OCI-LY7 (cell line): ENCODE measurements around the gene PHF23. TPM values are rescaled to one million over a fixed set of nuclear protein-coding genes. Genes with fewer than 3 reads are reported as not detected.
A peak's percentile ranks its signal among the peaks of the same experiment; 100 is the strongest.

Source experiments
- BruUV-seq: library from RNA; stranded (reverse); fragments of 400-500 nt; replicated peaks from 2 replicates; lab custom pipeline; 2021; lab: Mats Ljungman, UMichigan
- CTCF ChIA-PET: fragments of 300-600 bp; sonication (Branson Sonifier 250); formaldehyde crosslinking; loops from one replicate; lab custom pipeline; 2022; ENCODE audit warnings: antibody characterized with exemption; ENCODE audit not compliant: unreplicated experiment; lab: Charles Lee
- POLR2A ChIA-PET: fragments of 300-600 bp; sonication (Branson Sonifier 250); formaldehyde crosslinking; loops from one replicate; lab custom pipeline; 2022; ENCODE audit warnings: antibody characterized with exemption; lab: Charles Lee
- DNase-seq: peaks from one replicate; pipeline ENCODE4 v3.0.0-alpha.2; 2015; ENCODE audit warnings: low spot score
- H2AFZ ChIP-seq: fragments of 200-600 bp; sonication (generic), shearing (Covaris generic); 2 replicates; pipeline ENCODE4 v1.6.1; 2014; ENCODE audit warnings: mild to moderate bottlenecking, antibody characterized with exemption, low read length, moderate library complexity
- H3K27ac ChIP-seq: fragments of 200-600 bp; sonication (generic); 2 replicates; pipeline ENCODE4 v1.5.1; 2014; ENCODE audit warnings: mixed run types, low read depth, mild to moderate bottlenecking, moderate library complexity, low read length, inconsistent platforms; ENCODE audit not compliant: poor library complexity, severe bottlenecking
- H3K36me3 ChIP-seq: fragments of 200-600 bp; sonication (generic); 2 replicates; pipeline ENCODE4 v1.6.1; 2014; ENCODE audit warnings: mild to moderate bottlenecking, antibody characterized with exemption, low read length, moderate library complexity, mixed read lengths; ENCODE audit not compliant: insufficient read depth
- H3K4me1 ChIP-seq: fragments of 200-600 bp; sonication (generic); 2 replicates; pipeline ENCODE4 v1.5.1; 2014; ENCODE audit warnings: mild to moderate bottlenecking, low read length; ENCODE audit not compliant: insufficient read depth, poor library complexity, severe bottlenecking
- H3K4me2 ChIP-seq: fragments of 200-600 bp; sonication (generic); 2 replicates; pipeline ENCODE4 v1.6.1; 2014; ENCODE audit warnings: mild to moderate bottlenecking, low read length
- H3K4me3 ChIP-seq: fragments of 200-600 bp; sonication (generic); 2 replicates; pipeline ENCODE4 v1.5.1; 2014; ENCODE audit warnings: mild to moderate bottlenecking, low read depth, low read length; ENCODE audit not compliant: poor library complexity, severe bottlenecking
- H3K79me2 ChIP-seq: fragments of 200-600 bp; sonication (generic); 2 replicates; pipeline ENCODE4 v1.6.1; 2016; ENCODE audit warnings: low read depth, mild to moderate bottlenecking, low read length, moderate library complexity, mixed read lengths; ENCODE audit not compliant: insufficient read depth
- H3K9me2 ChIP-seq: fragments of 200-600 bp; sonication (generic); 2 replicates; pipeline ENCODE4 v1.6.1; 2016; ENCODE audit warnings: mild to moderate bottlenecking, low read length, mixed read lengths; ENCODE audit not compliant: insufficient read depth
- H3K9me3 ChIP-seq: fragments of 200-600 bp; sonication (generic); 2 replicates; pipeline ENCODE4 v1.6.1; 2014; ENCODE audit warnings: mild to moderate bottlenecking, mixed run types, low read length, mixed read lengths
- H4K20me1 ChIP-seq: fragments of 200-600 bp; sonication (generic); 2 replicates; pipeline ENCODE4 v1.6.1; 2014; ENCODE audit warnings: mild to moderate bottlenecking, antibody characterized with exemption, low read length, moderate library complexity, mixed read lengths; ENCODE audit not compliant: insufficient read depth
- CTCF ChIP-seq: fragments of 200-600 bp; sonication (generic); conservative IDR thresholded peaks from 2 replicates; pipeline ENCODE4 v1.5.1; 2014; ENCODE audit warnings: mild to moderate bottlenecking, antibody characterized with exemption, low read length, moderate library complexity, mixed read lengths
- EZH2phosphoT487 ChIP-seq: fragments of 200-600 bp; sonication (generic); IDR thresholded peaks from 2 replicates; pipeline ENCODE4 v1.6.1; 2018; ENCODE audit warnings: low read depth, borderline replicate concordance, mild to moderate bottlenecking, mixed run types, antibody characterized with exemption, low read length, moderate library complexity, mixed read lengths
- intact Hi-C: fragments of 100-400 bp; cut with micrococcal nuclease; formaldehyde crosslinking; loops from one replicate; pipeline ENCODE4 v1.10.0; 2022; ENCODE audit not compliant: unreplicated experiment
- microRNA-seq: library from miRNA; unstranded; fragments of <30 nt; microRNA quantifications from one replicate; pipeline ENCODE4 v1.2.0, GENCODE V29; 2022; ENCODE audit warnings: borderline replicate concordance
- small RNA-seq: library from RNA; depleted of rRNA; stranded (forward); fragments of <200 nt; gene quantifications from one replicate; pipeline ENCODE3, GENCODE V24; 2014
- total RNA-seq, 2 experiments: library from RNA; depleted of rRNA in 1 of 2; stranded (reverse); fragments of >200 nt in 1 of 2; shearing (Covaris generic) in 1 of 2; gene quantifications; 2 replicates each; pipeline ENCODE4 v1.2.3, GENCODE V29; 2014 to 2022

The PHF23 gene
- total RNA-seq, 2 experiments from 2014 or later = 43.3 to 47.7 TPM

GRCh38 chr17:7190276-7190917, 48.9 kb downstream of the PHF23 start:
- CTCF ChIA-PET = no interaction called here
- TF ChIP-seq CTCF (no peak), EZH2phosphoT487 (no peak)
- H3K4me1 ChIP-seq = no peaks in the 10 kb centered on the region
- H3K9me2 ChIP-seq = no peaks in the 10 kb centered on the region
- H3K36me3 ChIP-seq = peaks cover 10% of the 10 kb centered on the region; the same call in 1 of the 2 replicates
- no peaks in the 10 kb centered on the region for H3K79me2 ChIP-seq
- no peak overlapping the region for H2AFZ ChIP-seq
- POLR2A ChIA-PET = no interaction called here
- BruUV-seq = no TSS peak
- DNase-seq = no peak
- no peaks in the 10 kb centered on the region for H4K20me1 ChIP-seq
- no peak overlapping the region for H3K4me3 ChIP-seq
- intact Hi-C loops = no loop called here
- no peaks in the 10 kb centered on the region for H3K9me3 ChIP-seq
- no peak overlapping the region for H3K27ac ChIP-seq
- H3K4me2 ChIP-seq = no peak overlapping the region

GRCh38 chr17:7186241-7186640, 53.0 kb downstream of the PHF23 start:
- POLR2A ChIA-PET = no interaction called here

More at GRCh38 chr17:7186241-7186640, 53.0 kb downstream of the PHF23 start:
- DNase-seq = peak; percentile 26
- CTCF ChIA-PET = no interaction called here
- H3K9me3 ChIP-seq = no peaks in the 10 kb centered on the region
- no TSS peak for BruUV-seq
- no peaks in the 10 kb centered on the region for H3K4me1 ChIP-seq
- no peak overlapping the region for H3K4me2 ChIP-seq
- H3K4me3 ChIP-seq = no peak overlapping the region
- H3K27ac ChIP-seq = no peak overlapping the region
- no peak for TF ChIP-seq EZH2phosphoT487
- TF ChIP-seq CTCF = peak; percentile 60
- H3K79me2 ChIP-seq = no peaks in the 10 kb centered on the region
- H4K20me1 ChIP-seq = no peaks in the 10 kb centered on the region
- no peaks in the 10 kb centered on the region for H3K9me2 ChIP-seq
- intact Hi-C loops = no loop called here
- H3K36me3 ChIP-seq = peaks cover 3% of the 10 kb centered on the region; the same call in 1 of the 2 replicates
- H2AFZ ChIP-seq = no peak overlapping the region

Small RNAs within 50 kb of the gene (microRNA-seq; reads per million reads assigned to microRNA genes)
- 3,254 reads per million, percentile 89 among the genes with 10 or more reads in this experiment for gene MIR324

Small RNAs within 50 kb of the gene (small RNA-seq; reads per million reads assigned to genes)
- not detected for gene AC120057.4
- gene MIR324 = 0.21 reads per million
- not detected for gene RF00019

Other genes starting within 250 kb of the PHF23 start
Only the 30 nearest of the 36 such genes appear.
- gene SLC16A13, start 203.4 kb downstream of the PHF23 start, total RNA-seq (2014; rRNA removed; shearing (Covaris generic)) = 0.77 and 2.8 TPM in 2 replicates
- gene SLC16A13, start 203.4 kb downstream of the PHF23 start, total RNA-seq (2022) = 18.3 and 22.5 TPM in 2 replicates
- not detected in 2 replicates for gene SLC16A11, start 195.4 kb downstream of the PHF23 start, total RNA-seq (2014; rRNA removed; shearing (Covaris generic))
- gene SLC16A11, start 195.4 kb downstream of the PHF23 start, total RNA-seq (2022) = not detected in 2 replicates
- not detected in 2 replicates for gene CLEC10A, start 159.2 kb downstream of the PHF23 start, total RNA-seq (2014; rRNA removed; shearing (Covaris generic))
- not detected in 2 replicates for gene CLEC10A, start 159.2 kb downstream of the PHF23 start, total RNA-seq (2022)
- gene ASGR2, start 124.6 kb downstream of the PHF23 start, total RNA-seq (2014; rRNA removed; shearing (Covaris generic)) = not detected in 2 replicates
- not detected in 2 replicates for gene ASGR2, start 124.6 kb downstream of the PHF23 start, total RNA-seq (2022)
- 0.23 and 1.1 TPM in 2 replicates for gene ASGR1, start 60.1 kb downstream of the PHF23 start, total RNA-seq (2014; rRNA removed; shearing (Covaris generic))
- 0.85 and 1.2 TPM in 2 replicates for gene ASGR1, start 60.1 kb downstream of the PHF23 start, total RNA-seq (2022)
- gene DLG4, start 19.6 kb downstream of the PHF23 start, total RNA-seq (2014; rRNA removed; shearing (Covaris generic)) = 9.0 and 15.4 TPM in 2 replicates
- gene DLG4, start 19.6 kb downstream of the PHF23 start, total RNA-seq (2022) = 27.3 and 30.2 TPM in 2 replicates
- 226 and 297 TPM in 2 replicates for gene ACADVL, start 19.5 kb downstream of the PHF23 start, total RNA-seq (2014; rRNA removed; shearing (Covaris generic))
- gene ACADVL, start 19.5 kb downstream of the PHF23 start, total RNA-seq (2022) = 204 and 238 TPM in 2 replicates
- gene DVL2, start 4.9 kb downstream of the PHF23 start, total RNA-seq (2014; rRNA removed; shearing (Covaris generic)) = 84.3 and 98.8 TPM in 2 replicates
- gene DVL2, start 4.9 kb downstream of the PHF23 start, total RNA-seq (2022) = 99.9 and 100 TPM in 2 replicates
- 106 and 128 TPM in 2 replicates for gene GABARAP, start 3.0 kb upstream of the PHF23 start, total RNA-seq (2014; rRNA removed; shearing (Covaris generic))
- 199 and 207 TPM in 2 replicates for gene GABARAP, start 3.0 kb upstream of the PHF23 start, total RNA-seq (2022)
- gene CTDNEP1, start 12.3 kb upstream of the PHF23 start, total RNA-seq (2014; rRNA removed; shearing (Covaris generic)) = 52.1 and 53.2 TPM in 2 replicates
- gene CTDNEP1, start 12.3 kb upstream of the PHF23 start, total RNA-seq (2022) = 161 and 173 TPM in 2 replicates
- 71.7 and 84.6 TPM in 2 replicates for gene ELP5, start 12.8 kb upstream of the PHF23 start, total RNA-seq (2014; rRNA removed; shearing (Covaris generic))
- gene ELP5, start 12.8 kb upstream of the PHF23 start, total RNA-seq (2022) = 96.8 and 97.3 TPM in 2 replicates
- 0.28 TPM in 1 of 2 replicates, not detected in the other for gene CLDN7, start 23.0 kb upstream of the PHF23 start, total RNA-seq (2014; rRNA removed; shearing (Covaris generic))
- 0.32 and 0.65 TPM in 2 replicates for gene CLDN7, start 23.0 kb upstream of the PHF23 start, total RNA-seq (2022)
- gene SLC2A4, start 42.3 kb upstream of the PHF23 start, total RNA-seq (2014; rRNA removed; shearing (Covaris generic)) = 0.49 and 0.63 TPM in 2 replicates
- 0.30 and 0.61 TPM in 2 replicates for gene SLC2A4, start 42.3 kb upstream of the PHF23 start, total RNA-seq (2022)
- 9.8 and 12.8 TPM in 2 replicates for gene YBX2, start 55.2 kb upstream of the PHF23 start, total RNA-seq (2014; rRNA removed; shearing (Covaris generic))
- 6.7 and 11.8 TPM in 2 replicates for gene YBX2, start 55.2 kb upstream of the PHF23 start, total RNA-seq (2022)
- gene EIF5A, start 68.2 kb upstream of the PHF23 start, total RNA-seq (2014; rRNA removed; shearing (Covaris generic)) = 491 and 519 TPM in 2 replicates
- 692 and 803 TPM in 2 replicates for gene EIF5A, start 68.2 kb upstream of the PHF23 start, total RNA-seq (2022)
- 70.4 and 70.5 TPM in 2 replicates for gene GPS2, start 75.9 kb upstream of the PHF23 start, total RNA-seq (2014; rRNA removed; shearing (Covaris generic))
- 75.0 and 80.8 TPM in 2 replicates for gene GPS2, start 75.9 kb upstream of the PHF23 start, total RNA-seq (2022)
- gene NEURL4, start 89.9 kb upstream of the PHF23 start, total RNA-seq (2014; rRNA removed; shearing (Covaris generic)) = 30.2 and 34.7 TPM in 2 replicates
- 50.2 and 66.8 TPM in 2 replicates for gene NEURL4, start 89.9 kb upstream of the PHF23 start, total RNA-seq (2022)
- 113 and 117 TPM in 2 replicates for gene ACAP1, start 97.1 kb upstream of the PHF23 start, total RNA-seq (2014; rRNA removed; shearing (Covaris generic))
- gene ACAP1, start 97.1 kb upstream of the PHF23 start, total RNA-seq (2022) = 256 and 259 TPM in 2 replicates
- gene KCTD11, start 112.7 kb upstream of the PHF23 start, total RNA-seq (2014; rRNA removed; shearing (Covaris generic)) = 4.1 and 6.0 TPM in 2 replicates
- gene KCTD11, start 112.7 kb upstream of the PHF23 start, total RNA-seq (2022) = 7.6 and 8.6 TPM in 2 replicates
- gene TMEM95, start 115.7 kb upstream of the PHF23 start, total RNA-seq (2014; rRNA removed; shearing (Covaris generic)) = not detected in 2 replicates
- 0.31 TPM in 1 of 2 replicates, not detected in the other for gene TMEM95, start 115.7 kb upstream of the PHF23 start, total RNA-seq (2022)
- 2.9 and 5.0 TPM in 2 replicates for gene TNK1, start 141.6 kb upstream of the PHF23 start, total RNA-seq (2014; rRNA removed; shearing (Covaris generic))
- 4.8 and 6.4 TPM in 2 replicates for gene TNK1, start 141.6 kb upstream of the PHF23 start, total RNA-seq (2022)
- gene PLSCR3, start 155.1 kb upstream of the PHF23 start, total RNA-seq (2014; rRNA removed; shearing (Covaris generic)) = 8.9 and 15.3 TPM in 2 replicates
- 23.1 and 27.6 TPM in 2 replicates for gene PLSCR3, start 155.1 kb upstream of the PHF23 start, total RNA-seq (2022)
- 108 and 165 TPM in 2 replicates for gene TMEM256, start 164.6 kb upstream of the PHF23 start, total RNA-seq (2014; rRNA removed; shearing (Covaris generic))
- gene TMEM256, start 164.6 kb upstream of the PHF23 start, total RNA-seq (2022) = 96.6 and 107 TPM in 2 replicates
- gene NLGN2, start 168.4 kb upstream of the PHF23 start, total RNA-seq (2014; rRNA removed; shearing (Covaris generic)) = 0.06 TPM in 1 of 2 replicates, not detected in the other
- 1.2 TPM in 1 of 2 replicates, not detected in the other for gene NLGN2, start 168.4 kb upstream of the PHF23 start, total RNA-seq (2022)
- not detected in 2 replicates for gene SPEM1, start 180.9 kb upstream of the PHF23 start, total RNA-seq (2014; rRNA removed; shearing (Covaris generic))
- gene SPEM1, start 180.9 kb upstream of the PHF23 start, total RNA-seq (2022) = not detected in 2 replicates
- not detected in 2 replicates for gene SPEM2, start 186.2 kb upstream of the PHF23 start, total RNA-seq (2014; rRNA removed; shearing (Covaris generic))
- gene SPEM2, start 186.2 kb upstream of the PHF23 start, total RNA-seq (2022) = not detected in 2 replicates
- gene SPEM3, start 189.4 kb upstream of the PHF23 start, total RNA-seq (2014; rRNA removed; shearing (Covaris generic)) = not detected in 2 replicates
- not detected in 2 replicates for gene SPEM3, start 189.4 kb upstream of the PHF23 start, total RNA-seq (2022)
- 13.4 and 15.6 TPM in 2 replicates for gene TMEM102, start 196.0 kb upstream of the PHF23 start, total RNA-seq (2014; rRNA removed; shearing (Covaris generic))
- 16.6 and 18.9 TPM in 2 replicates for gene TMEM102, start 196.0 kb upstream of the PHF23 start, total RNA-seq (2022)
- 1.3 and 2.8 TPM in 2 replicates for gene FGF11, start 200.1 kb upstream of the PHF23 start, total RNA-seq (2014; rRNA removed; shearing (Covaris generic))
- gene FGF11, start 200.1 kb upstream of the PHF23 start, total RNA-seq (2022) = 9.9 and 11.0 TPM in 2 replicates
- 12.7 and 13.2 TPM in 2 replicates for gene CHRNB1, start 205.6 kb upstream of the PHF23 start, total RNA-seq (2014; rRNA removed; shearing (Covaris generic))
- gene CHRNB1, start 205.6 kb upstream of the PHF23 start, total RNA-seq (2022) = 13.4 and 15.6 TPM in 2 replicates